SH-SY5Y (cell line): ENCODE measurements around the gene RUVBL1.

ENCODE experiments used
- GATA2 ChIP-seq: IDR thresholded peaks from 2 replicates; pipeline ENCODE4 v1.6.1; 2011; ENCODE audit warnings: mild to moderate bottlenecking, low read depth, low read length
- GATA3 ChIP-seq: IDR thresholded peaks from 2 replicates; pipeline ENCODE4 v1.6.1; 2011; ENCODE audit warnings: low read depth, mild to moderate bottlenecking, low read length, moderate library complexity

DNA sequence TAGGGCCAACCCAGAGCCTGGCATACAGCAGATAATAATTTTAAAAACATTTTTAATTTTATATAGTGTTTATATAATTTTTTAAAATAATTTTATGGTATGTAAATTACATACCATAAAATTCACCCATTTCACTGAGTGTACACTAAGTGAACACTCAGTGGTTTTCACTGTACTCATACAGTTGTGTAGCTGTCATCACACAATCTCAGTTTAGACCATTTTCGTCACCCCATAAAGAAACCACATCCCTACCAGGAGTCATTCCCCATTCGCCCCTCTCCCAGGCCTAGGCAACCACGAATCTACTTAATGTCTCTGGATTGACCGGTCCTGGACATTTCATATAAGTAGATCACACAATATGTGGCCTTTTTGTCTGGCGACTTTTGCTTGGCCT lies 39.8 kb upstream of the RUVBL1 start:
- TF ChIP-seq GATA3 = no peak
- no peak for TF ChIP-seq GATA2
